HG02870 (cell line): ENCODE results near the gene ZNF518A.

Source experiments
- ATAC-seq: cut with Tn5 transposase; IDR thresholded peaks from one replicate; pipeline ENCODE4 v1.9.1; 2021; ENCODE audit warnings: mild to moderate bottlenecking, moderate library complexity; ENCODE audit not compliant: unreplicated experiment

The ZNF518A gene

GRCh38 chr10:96129387-96130325 lies at the start of gene ZNF518A:
ZNF518A (plus strand) TSS chr10:96130297; CDS start chr10:96156323, 26,026 bp downstream.
- peak; percentile 68 for ATAC-seq

- ATAC-seq, result no peak
Measured at GRCh38 chr10:96082153-96082552, 47.9 kb upstream of the ZNF518A start.

GRCh38 chr10:96082748-96083147 lies 47.3 kb upstream of the ZNF518A start:
- ATAC-seq, result no peak

GRCh38 chr10:96089116-96089515 lies 41.0 kb upstream of the ZNF518A start:
- ATAC-seq, result no peak

- peak; percentile 91 for ATAC-seq
Measured at GRCh38 chr10:96089670-96090462, 40.2 kb upstream of the ZNF518A start.

- no peak for ATAC-seq
Measured at GRCh38 chr10:96090463-96090800, 39.7 kb upstream of the ZNF518A start.

GRCh38 chr10:96092999-96093767 lies 36.9 kb upstream of the ZNF518A start:
- ATAC-seq, result no peak

GRCh38 chr10:96093948-96094347 lies 36.1 kb upstream of the ZNF518A start:
- ATAC-seq, result no peak

GRCh38 chr10:96096958-96097357 lies 33.1 kb upstream of the ZNF518A start:
- ATAC-seq, result no peak

- no peak for ATAC-seq
Measured at GRCh38 chr10:96097865-96098264, 32.2 kb upstream of the ZNF518A start.

- no peak for ATAC-seq
Measured at GRCh38 chr10:96107623-96108038, 22.5 kb upstream of the ZNF518A start.

GRCh38 chr10:96112531-96112930 lies 17.6 kb upstream of the ZNF518A start:
- no peak for ATAC-seq

- no peak for ATAC-seq
Measured at GRCh38 chr10:96118604-96119450, 11.3 kb upstream of the ZNF518A start.

GRCh38 chr10:96122824-96123223 lies 7.3 kb upstream of the ZNF518A start:
- no peak for ATAC-seq

- no peak for ATAC-seq
Measured at GRCh38 chr10:96124230-96125141, 5.6 kb upstream of the ZNF518A start.

- ATAC-seq, result no peak
Measured at GRCh38 chr10:96125142-96125515, 5.0 kb upstream of the ZNF518A start.

- peak; percentile 62 for ATAC-seq
Measured at GRCh38 chr10:96130326-96130995, 364 bp downstream of the ZNF518A start.

- ATAC-seq, result no peak
Measured at GRCh38 chr10:96131621-96132020, 1.5 kb downstream of the ZNF518A start.

GRCh38 chr10:96133135-96133534 lies 3.0 kb downstream of the ZNF518A start:
- no peak for ATAC-seq
